Natural killer cell treated with Interleukin-12 subunit alpha and Interleukin-12 subunit beta and Interleukin-15 and Interleukin-18, amount 100 ng/mL, for 72 hours (primary cell): ENCODE measurements around the gene HOXC9. TPM values are rescaled to one million over a fixed set of nuclear protein-coding genes. Genes with fewer than 3 reads are reported as not detected.

Experiments used
- ATAC-seq, 2 donors: fragments of 150-1000 bp; cut with Tn5 transposase in 1 of 2; sonication (Bioruptor Pico), chemical (Tn5 transposase) in 1 of 2; 2 replicates each; pipeline ENCODE4 v1.10.0; 2021
- DNase-seq: peaks from one replicate; pipeline ENCODE4 v3.0.0; 2022; ENCODE audit warnings: low spot score
- H3K27ac Mint-ChIP-seq, 2 donors: 1 replicate in 1 of 2; 2 replicates in 1 of 2; pipeline ENCODE4 v1.8.0; 2022; ENCODE audit warnings: mixed read lengths in 2 of 2, mild to moderate bottlenecking in 1 of 2, moderate library complexity in 1 of 2
- H3K27me3 Mint-ChIP-seq, 2 donors: 1 replicate in 1 of 2; 2 replicates in 1 of 2; pipeline ENCODE4 v1.8.0; 2022; ENCODE audit warnings: mixed read lengths in 2 of 2
- H3K36me3 Mint-ChIP-seq: one replicate; pipeline ENCODE4 v1.8.0; 2022; ENCODE audit warnings: mixed read lengths
- H3K4me1 Mint-ChIP-seq, 2 donors: 1 replicate in 1 of 2; 2 replicates in 1 of 2; pipeline ENCODE4 v1.8.0; 2022; ENCODE audit warnings: low read depth in 2 of 2, mixed read lengths in 2 of 2, mild to moderate bottlenecking in 1 of 2
- H3K4me3 Mint-ChIP-seq: one replicate; pipeline ENCODE4 v1.8.0; 2022; ENCODE audit warnings: mixed read lengths
- H3K9me3 Mint-ChIP-seq: 2 replicates; pipeline ENCODE4 v1.8.0; 2022; ENCODE audit warnings: mixed read lengths
- total RNA-seq, 2 donors: library from RNA; stranded (reverse); gene quantifications; one replicate each; pipeline ENCODE4 v1.2.3, GENCODE V29; 2022

HOXC9 gene
- total RNA-seq, 2 donors from 2014 or later: not detected

DNA sequence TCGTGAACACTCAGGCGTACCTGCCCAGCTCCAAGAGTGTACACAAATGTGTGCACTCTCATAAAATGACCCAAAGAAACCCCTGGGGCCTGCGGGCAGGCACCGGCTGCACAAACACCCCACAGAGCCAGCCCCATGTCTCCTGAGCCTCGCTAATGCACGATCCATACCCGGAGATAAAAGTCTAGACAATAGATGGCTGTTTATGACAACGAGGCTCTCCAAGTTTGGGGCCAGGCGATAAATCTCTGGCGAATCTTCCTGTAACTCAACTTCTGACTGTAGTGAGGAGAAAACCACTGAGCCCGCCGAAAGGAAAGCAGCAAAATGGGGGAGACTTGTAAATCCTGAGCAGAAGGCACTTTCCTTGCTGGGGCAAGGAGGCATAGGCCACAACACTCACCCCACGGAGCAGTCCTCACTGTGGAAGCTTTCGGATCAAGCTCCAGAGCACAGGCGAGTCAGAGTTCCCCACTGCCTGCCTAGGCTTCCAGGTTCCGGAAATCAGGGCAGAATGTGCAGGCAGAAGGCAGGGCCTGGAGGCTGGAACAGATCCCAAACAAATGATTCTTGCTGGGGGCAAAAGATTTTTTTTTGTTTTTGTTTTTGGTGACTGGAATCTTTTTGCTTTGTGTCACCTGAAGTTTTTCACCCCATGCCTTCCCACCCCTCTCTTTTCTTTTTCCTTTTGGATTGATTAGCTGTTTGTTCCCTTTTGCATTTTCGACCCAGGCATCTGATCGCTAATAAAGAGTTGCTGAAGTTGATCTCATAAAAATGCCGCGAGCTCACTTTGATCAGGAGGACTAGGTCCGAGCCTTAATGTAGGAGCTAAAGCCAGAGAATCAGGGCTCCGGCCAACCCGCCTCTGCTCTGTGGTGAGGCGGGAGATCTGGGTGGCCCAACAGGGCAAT is 31.5 kb upstream of the HOXC9 start:
- no peak for ATAC-seq
- peaks cover 31 to 32% of the 10 kb centered on the region in 2 donors for H3K4me1 Mint-ChIP-seq
- H3K36me3 Mint-ChIP-seq: no peaks in the 10 kb centered on the region
- H3K27me3 Mint-ChIP-seq: peaks cover 80 to 95% of the 10 kb centered on the region in 2 donors
- H3K27ac Mint-ChIP-seq: no peak overlapping the region
- DNase-seq: no peak
- no peak overlapping the region for H3K4me3 Mint-ChIP-seq
- H3K9me3 Mint-ChIP-seq: no peaks in the 10 kb centered on the region

DNA sequence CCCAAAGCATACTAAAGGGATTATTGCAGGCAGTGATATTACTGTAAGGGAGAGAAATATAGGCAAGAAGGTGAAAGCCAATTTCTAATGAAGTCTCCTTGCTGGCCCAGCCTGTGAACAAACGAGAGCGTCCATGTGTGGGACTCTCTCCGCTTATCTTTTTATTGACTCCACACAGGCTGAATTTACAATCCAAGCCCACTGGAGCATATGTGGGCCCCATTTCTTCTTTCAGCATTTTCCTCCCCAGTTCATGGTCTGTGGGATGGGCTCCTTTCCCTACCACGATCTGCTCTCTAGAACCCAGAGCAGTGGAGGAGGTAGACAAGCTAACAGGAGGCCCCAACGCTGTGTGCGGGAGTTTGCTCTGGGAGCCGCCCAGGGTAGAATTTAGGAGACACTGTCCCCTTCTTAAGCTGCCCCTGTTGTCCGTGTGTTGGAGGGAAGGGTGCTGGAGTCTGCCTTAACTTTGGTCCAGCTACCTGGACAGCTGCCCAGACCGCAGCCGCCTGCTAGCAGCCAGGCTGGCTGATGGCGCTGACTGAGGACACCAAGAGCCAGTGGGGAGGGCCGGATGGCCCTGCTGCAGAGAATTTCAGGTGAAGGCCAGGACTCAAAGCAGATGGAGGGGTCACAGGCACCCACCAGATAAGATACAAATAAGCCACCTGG is 30.2 kb upstream of the HOXC9 start:
- ATAC-seq (no peak), DNase-seq (no peak)
- Mint-ChIP-seq H3K4me3 (no peak overlapping the region), H3K27ac (no peak overlapping the region), H3K36me3 (no peaks in the 10 kb centered on the region), H3K9me3 (no peaks in the 10 kb centered on the region), H3K27me3 (peaks cover 71 to 84% of the 10 kb centered on the region in 2 donors), H3K4me1 (peaks cover 21 to 25% of the 10 kb centered on the region in 2 donors)

DNA sequence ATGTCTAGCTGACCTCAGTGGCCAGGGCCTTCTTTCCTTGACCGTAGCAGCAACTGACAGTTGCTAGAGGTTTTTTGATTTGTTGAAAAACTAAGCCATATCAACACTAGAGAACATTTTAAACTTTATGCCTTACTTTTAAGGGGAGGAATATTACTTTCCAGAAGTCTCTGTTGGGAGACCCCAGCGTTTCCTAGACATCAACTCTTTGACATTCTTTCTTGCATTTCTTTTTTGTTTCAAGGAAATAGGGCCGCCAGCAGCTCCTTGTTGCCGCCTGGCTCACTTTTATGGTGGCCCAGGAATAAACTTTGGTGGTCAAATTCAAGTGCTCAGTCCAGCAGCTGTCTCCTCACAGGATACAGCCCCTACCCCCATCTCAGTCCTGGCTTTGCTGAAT is 29.5 kb upstream of the HOXC9 start:
- Mint-ChIP-seq H3K27me3 (peaks cover 67 to 81% of the 10 kb centered on the region in 2 donors), H3K4me1 (peaks cover 18 to 24% of the 10 kb centered on the region in 2 donors), H3K27ac (no peak overlapping the region), H3K9me3 (no peaks in the 10 kb centered on the region), H3K36me3 (no peaks in the 10 kb centered on the region), H3K4me3 (no peak overlapping the region)
- no peak for DNase-seq
- ATAC-seq: no peak

GRCh38 chr12:53971129-53971528 is 28.8 kb upstream of the HOXC9 start:
- ATAC-seq (no peak), DNase-seq (no peak)
- Mint-ChIP-seq H3K27me3 (peaks cover 67 to 81% of the 10 kb centered on the region in 2 donors), H3K4me1 (peaks cover 18 to 26% of the 10 kb centered on the region in 2 donors), H3K27ac (no peak overlapping the region), H3K9me3 (no peaks in the 10 kb centered on the region), H3K36me3 (no peaks in the 10 kb centered on the region), H3K4me3 (no peak overlapping the region)

DNA sequence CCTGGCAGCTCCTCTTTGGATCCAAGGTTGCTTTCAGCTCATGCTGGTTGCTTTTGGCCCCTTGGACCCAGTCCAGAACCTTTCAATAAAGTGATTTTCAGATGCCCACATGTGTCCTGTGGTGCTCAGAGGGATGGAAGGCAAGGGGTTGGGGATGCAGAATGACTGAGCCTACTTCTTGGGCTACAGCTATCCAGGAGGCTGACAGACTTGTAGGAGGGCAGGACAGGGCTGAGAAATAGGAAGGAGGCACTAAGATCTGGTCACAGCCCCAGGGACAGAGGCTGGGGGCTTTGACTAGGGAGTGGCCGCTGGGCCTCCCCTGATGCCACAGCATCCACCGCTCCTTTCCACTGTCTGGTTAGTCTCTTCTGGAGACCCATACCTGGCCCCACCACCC is 28.3 kb upstream of the HOXC9 start:
- ATAC-seq (no peak), DNase-seq (no peak)
- Mint-ChIP-seq H3K4me3 (no peak overlapping the region), H3K4me1 (peaks cover 12 to 20% of the 10 kb centered on the region in 2 donors), H3K27ac (no peak overlapping the region), H3K27me3 (peaks cover 64 to 79% of the 10 kb centered on the region in 2 donors), H3K36me3 (no peaks in the 10 kb centered on the region), H3K9me3 (no peaks in the 10 kb centered on the region)

- no peaks in the 10 kb centered on the region for H3K9me3 Mint-ChIP-seq
- no peaks in the 10 kb centered on the region for H3K36me3 Mint-ChIP-seq
- ATAC-seq (no peak), DNase-seq (no peak)
- H3K27me3 Mint-ChIP-seq: peaks cover 68 to 79% of the 10 kb centered on the region in 2 donors
- H3K4me1 Mint-ChIP-seq: peaks cover 11 to 19% of the 10 kb centered on the region in 2 donors
- H3K27ac Mint-ChIP-seq: no peak overlapping the region
- H3K4me3 Mint-ChIP-seq: no peak overlapping the region
Measured at GRCh38 chr12:53972152-53972702, 27.7 kb upstream of the HOXC9 start.

GRCh38 chr12:53972722-53973235 is 27.2 kb upstream of the HOXC9 start, which contains the start of gene HOXC11:
HOXC11 (plus strand) TSS chr12:53973126; CDS start chr12:53973242, 116 bp downstream.
- peak within 1 kb of the TSS; percentile 71 for H3K4me3 Mint-ChIP-seq
- H3K36me3 Mint-ChIP-seq: no peaks in the 10 kb centered on the region
- H3K4me1 Mint-ChIP-seq: peaks cover 11 to 15% of the 10 kb centered on the region in 2 donors
- DNase-seq (no peak), ATAC-seq (no peak)
- H3K9me3 Mint-ChIP-seq: no peaks in the 10 kb centered on the region
- peak within 1 kb of the TSS; percentile 31 to 78 for H3K27ac Mint-ChIP-seq
- H3K27me3 Mint-ChIP-seq: peaks cover 65 to 79% of the 10 kb centered on the region in 2 donors

GRCh38 chr12:53973236-53974042 is 26.5 kb upstream of the HOXC9 start:
- Mint-ChIP-seq H3K27ac (peak overlapping the region; percentile 31 to 78), H3K27me3 (peaks cover 63 to 79% of the 10 kb centered on the region in 2 donors), H3K4me3 (peak overlapping the region; percentile 71), H3K36me3 (no peaks in the 10 kb centered on the region), H3K9me3 (no peaks in the 10 kb centered on the region), H3K4me1 (peaks cover 11 to 19% of the 10 kb centered on the region in 2 donors)
- DNase-seq: no peak
- ATAC-seq: peak in 1 of 2 donors; percentile 17

DNA sequence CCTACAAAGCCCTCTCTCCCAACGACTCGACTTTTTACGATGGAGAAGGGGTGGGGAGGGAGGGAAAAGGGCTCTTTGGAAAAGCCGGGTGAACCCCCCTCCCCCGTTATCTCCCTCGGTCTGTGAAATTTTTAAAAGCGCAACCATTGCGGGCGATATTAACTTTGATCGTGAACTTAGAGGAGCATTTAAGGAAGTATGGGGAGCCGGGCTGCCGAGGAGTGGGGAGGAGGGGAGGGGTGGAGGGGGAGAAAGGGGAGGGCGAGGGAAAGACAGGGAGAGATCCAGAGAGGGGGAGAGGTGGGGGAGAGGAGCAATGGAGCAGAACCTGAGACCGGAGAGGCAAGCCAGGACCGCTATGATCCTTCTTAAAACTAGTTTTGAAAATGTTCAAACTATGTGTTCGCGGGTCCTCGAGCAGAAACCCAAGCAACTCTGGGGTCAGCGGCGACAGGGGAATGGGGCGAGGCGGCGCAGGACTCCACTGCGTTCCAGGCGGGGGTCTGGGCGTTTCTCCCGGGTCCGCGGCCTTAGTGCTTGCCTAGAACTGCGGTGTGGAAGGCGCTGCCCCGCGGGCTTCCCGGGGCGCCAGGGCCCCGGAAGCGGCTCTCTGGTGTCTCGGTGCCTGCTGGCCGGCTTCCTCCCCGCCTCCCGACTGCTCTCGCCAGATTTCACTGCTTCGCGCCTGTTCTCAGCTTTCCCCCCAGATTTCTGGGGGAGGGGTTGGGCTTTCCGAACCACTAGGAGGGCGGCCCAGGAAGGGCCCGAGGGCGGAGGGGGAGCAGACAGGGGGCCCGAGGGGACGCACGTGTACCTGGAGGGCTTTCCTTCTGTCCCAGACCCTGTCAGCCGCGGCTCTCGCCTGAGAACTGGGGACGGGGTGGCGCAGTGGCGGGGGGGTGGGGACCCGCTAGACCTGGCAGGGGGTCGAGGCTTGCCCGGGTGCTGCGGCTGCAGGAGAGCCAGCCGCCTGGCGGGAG is 25.6 kb upstream of the HOXC9 start, which contains the start of gene HOTAIR:
TSS of gene HOTAIR (minus strand) at position 871 of the 980 bp plus-strand sequence.
- Mint-ChIP-seq H3K36me3 (no peaks in the 10 kb centered on the region), H3K4me1 (peaks cover 11 to 19% of the 10 kb centered on the region in 2 donors), H3K4me3 (peak within 1 kb of the TSS; percentile 71), H3K9me3 (no peaks in the 10 kb centered on the region), H3K27ac (no peak within 1 kb of the TSS), H3K27me3 (peaks cover 63 to 81% of the 10 kb centered on the region in 2 donors)
- DNase-seq (no peak), ATAC-seq (peak; percentile 56 to 82)

DNA sequence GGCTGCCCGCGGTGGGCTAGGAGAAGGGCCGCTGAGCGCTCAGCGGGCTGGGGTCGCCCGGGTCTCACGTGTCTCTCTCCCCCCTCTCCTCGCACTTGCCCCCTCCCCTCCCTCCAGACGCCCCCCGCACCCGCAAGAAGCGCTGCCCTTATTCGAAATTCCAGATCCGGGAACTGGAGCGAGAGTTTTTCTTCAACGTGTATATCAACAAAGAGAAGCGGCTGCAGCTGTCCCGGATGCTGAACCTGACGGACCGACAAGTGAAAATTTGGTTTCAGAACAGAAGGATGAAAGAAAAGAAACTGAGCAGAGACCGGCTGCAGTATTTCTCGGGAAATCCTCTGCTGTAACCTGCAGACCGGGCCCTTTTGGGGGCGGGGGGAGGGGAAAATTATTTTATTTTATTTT is 24.9 kb upstream of the HOXC9 start:
- H3K27ac Mint-ChIP-seq: no peak overlapping the region
- peaks cover 64 to 84% of the 10 kb centered on the region in 2 donors for H3K27me3 Mint-ChIP-seq
- no peaks in the 10 kb centered on the region for H3K9me3 Mint-ChIP-seq
- ATAC-seq: no peak
- H3K4me3 Mint-ChIP-seq: peak overlapping the region; percentile 61
- peaks cover 11 to 19% of the 10 kb centered on the region in 2 donors for H3K4me1 Mint-ChIP-seq
- DNase-seq: no peak
- no peaks in the 10 kb centered on the region for H3K36me3 Mint-ChIP-seq

GRCh38 chr12:53975479-53976152 is 24.3 kb upstream of the HOXC9 start:
- Mint-ChIP-seq H3K27me3 (peaks cover 67 to 84% of the 10 kb centered on the region in 2 donors), H3K36me3 (no peaks in the 10 kb centered on the region), H3K27ac (no peak overlapping the region), H3K4me3 (peak overlapping the region; percentile 61), H3K9me3 (no peaks in the 10 kb centered on the region), H3K4me1 (peaks cover 15 to 19% of the 10 kb centered on the region in 2 donors)
- DNase-seq: no peak
- no peak for ATAC-seq
